NCI-H82 treated with DMSO at 0.1 percent for 48 hours (cell line): Measurements from ENCODE around the gene IL21.

ENCODE experiments used
- DNase-seq: peaks from one replicate; lab custom pipeline; 2025; ENCODE audit not compliant: unreplicated experiment; lab: John Stamatoyannopoulos, UW

The IL21 gene

DNA sequence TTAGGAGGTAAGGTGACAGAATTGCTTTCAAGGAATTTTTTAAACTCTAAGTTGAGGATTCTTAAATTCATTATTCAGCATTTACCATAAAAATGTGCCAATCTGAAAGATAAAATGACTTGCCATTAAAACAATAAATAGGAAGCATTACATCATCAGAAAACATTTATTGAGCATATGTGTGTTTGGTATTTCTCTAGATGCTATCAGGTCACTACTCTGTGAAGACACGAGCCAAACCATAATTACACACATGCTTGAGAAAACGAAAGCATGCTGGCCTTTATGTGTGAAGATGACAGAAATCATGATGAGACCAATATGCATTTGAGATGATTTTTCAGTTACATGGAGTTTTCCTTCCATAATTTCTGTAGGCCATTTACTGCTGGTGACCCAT is 12.3 kb upstream of the IL21 start:
- DNase-seq = no peak

DNA sequence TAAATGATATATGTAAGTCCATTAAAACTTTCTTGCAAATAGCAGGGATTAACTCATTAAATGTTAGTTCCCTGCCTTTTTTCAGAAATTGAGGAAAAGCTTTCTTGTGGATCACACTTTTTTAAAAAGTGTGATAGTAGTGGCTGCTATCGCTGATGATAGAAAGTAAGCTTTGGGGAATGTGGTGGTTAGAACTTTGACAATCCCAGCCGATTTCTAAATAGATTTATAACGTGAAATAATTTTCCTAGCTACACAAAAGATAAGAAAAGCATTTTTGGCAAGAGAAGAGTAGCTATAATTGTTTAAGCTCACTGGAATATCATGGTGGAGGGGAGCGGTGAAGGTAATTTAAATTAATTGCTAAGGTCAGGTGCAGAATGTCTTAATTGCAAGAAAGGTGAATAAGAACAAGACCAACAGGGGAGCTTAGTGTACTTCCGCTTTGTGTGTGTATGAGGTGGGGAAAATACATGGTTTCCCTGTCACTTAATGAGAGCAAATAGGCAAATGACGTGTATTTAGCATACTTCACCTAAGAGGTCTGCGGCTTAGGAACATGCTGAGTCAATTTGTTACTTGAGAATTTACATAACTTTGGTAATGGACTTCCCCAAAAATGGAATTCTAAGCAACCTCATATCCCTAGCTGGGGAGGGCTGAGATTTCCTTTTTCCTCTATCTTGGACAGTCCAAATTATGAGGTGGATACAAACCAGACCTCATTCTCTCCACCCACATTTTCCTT is 11.7 kb upstream of the IL21 start:
- DNase-seq = no peak

DNA sequence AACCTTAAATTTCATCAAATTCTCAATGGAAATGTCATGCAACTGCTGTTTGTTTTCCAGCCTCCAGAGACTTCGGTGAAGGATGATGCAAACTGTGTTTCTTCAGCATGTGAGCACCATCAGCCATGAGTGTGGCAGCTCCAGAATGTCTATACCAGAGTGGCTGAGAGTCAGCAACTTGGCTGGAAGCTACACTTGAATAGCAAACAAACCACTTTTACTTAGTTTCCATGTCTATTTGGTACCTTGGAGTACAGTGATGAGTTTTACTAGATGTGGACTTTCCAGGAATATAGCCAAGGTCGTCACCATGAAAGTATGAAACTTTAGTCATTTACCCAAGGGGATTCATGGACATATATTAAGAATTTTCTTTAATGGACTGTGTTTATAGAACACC is 4.3 kb upstream of the IL21 start:
- no peak for DNase-seq

DNA sequence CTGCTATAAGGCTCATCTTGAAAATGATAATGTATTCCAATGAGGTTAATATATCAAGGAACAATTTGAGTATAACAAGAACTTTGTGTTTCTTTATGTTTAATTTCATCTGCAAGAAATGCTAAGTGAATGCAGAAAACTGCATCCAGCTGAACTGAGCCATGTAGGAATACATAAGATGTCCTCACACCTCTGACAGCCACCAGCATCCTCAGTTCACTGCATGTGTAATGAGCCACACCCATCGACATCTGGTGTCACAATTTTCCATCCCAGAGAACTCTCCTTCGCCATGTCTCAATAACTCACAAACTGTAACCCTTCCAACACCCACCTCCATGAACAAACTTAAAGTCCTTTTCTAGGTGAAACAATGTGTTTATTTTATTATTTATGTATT is 3.3 kb upstream of the IL21 start:
- no peak for DNase-seq

DNA sequence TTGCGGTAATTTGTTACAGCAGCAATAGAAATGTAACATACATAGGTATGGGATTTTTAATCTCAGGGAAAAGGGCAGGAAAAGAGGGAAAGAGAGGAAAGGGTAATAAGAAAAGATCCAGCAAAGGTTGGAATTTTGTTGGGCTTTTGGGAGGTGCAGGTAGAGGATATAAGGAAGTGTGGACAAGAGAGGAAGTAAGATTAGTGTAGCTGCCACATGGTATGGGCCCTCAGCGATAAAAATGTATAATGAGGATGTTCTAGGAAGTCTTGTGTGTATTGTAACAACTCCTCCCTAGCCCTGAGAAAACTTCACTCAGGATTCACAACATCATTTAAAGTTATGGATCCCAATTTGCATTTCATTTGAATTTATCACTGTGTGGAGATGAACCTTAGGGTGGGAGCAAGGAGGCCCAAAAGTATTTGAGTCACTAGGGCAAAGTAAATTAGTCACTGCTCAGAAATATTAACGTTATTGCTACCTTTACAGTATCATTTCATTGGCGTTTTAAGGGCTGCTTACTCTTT is 2.8 kb upstream of the IL21 start:
- DNase-seq = no peak

DNA sequence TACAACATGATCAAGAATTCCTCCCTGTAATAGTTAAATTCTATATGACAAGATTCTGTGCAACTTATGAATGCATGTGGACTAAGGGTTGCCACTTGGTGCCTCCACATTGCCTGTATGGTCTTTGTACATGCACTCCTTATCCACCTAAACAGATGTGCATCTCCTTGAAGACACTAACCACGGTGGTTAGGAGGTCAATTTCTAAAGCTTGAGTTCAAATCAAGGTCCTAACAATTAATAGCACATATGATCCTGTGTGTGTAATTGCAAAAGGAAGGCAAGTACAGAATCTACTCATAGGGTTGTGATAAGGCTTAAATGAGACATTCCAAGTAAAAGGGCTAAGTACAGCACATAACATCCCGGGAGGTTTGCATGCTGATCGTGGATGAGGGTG is 1.5 kb upstream of the IL21 start:
- no peak for DNase-seq

DNA sequence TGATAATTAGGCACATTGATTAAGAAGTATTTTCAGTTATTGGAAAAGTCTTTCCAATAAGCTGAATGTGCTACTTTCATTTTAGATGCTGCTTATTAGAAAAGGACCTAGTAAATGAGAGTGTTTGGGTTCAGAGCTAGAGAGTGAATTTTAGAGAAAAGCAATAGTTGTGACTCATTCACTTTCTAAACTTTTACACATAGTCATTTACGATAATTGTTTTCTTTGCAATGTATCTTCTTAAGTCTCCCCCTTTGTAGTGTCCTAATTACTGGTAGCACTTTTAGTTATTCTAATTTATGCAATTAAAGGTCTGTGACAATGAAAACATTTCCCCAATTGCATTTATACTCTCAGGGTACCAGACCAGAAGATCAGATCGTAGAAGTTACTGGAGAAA is 1.3 kb downstream of the IL21 start:
- DNase-seq = no peak

DNA sequence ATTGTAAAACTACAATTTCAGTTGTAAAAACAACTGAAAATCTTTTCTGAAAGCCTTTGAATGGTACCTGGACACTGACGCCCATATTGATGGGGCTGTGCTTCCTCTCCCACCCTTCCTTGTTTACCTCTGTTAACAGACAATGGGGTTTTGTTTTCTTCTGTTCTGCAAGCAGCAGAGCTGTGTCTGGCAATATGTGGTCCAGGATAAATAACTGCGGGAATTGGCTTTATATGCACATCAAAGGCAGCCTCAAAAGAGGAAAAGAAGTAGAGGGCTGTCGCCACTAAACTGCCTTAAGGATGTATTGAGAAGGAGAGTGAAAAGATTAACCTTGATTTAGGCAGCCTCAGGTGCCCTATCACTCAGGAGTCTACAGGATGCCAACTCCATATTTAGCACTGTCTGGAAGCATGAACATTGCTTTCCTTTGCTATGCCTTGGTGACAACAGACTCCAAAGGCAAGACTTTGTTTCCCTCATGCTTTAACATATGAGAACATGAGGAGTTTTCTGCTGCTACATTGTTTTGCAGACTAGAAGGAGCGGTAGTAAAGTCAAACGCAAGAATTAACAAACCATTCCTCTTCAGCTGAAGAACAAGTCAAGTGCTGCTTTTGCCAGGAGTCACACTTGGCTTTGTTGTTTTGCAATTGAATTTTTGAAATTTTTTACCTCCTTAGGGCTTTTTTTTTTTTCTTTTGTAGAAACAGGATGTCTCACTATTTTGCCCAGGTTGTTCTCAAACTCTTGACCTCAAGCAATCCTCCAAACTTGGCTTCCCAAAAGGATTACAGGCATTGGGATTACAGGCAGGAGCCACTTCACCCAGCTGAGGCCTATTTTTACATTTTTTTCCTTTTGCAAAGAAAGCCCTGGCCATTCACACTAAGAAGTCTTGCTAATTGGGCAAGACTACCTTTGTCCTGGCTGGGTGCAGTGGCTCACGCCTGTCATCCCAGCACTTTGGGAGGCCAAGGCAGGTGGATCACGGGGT is 3.0 kb downstream of the IL21 start:
- no peak for DNase-seq

DNA sequence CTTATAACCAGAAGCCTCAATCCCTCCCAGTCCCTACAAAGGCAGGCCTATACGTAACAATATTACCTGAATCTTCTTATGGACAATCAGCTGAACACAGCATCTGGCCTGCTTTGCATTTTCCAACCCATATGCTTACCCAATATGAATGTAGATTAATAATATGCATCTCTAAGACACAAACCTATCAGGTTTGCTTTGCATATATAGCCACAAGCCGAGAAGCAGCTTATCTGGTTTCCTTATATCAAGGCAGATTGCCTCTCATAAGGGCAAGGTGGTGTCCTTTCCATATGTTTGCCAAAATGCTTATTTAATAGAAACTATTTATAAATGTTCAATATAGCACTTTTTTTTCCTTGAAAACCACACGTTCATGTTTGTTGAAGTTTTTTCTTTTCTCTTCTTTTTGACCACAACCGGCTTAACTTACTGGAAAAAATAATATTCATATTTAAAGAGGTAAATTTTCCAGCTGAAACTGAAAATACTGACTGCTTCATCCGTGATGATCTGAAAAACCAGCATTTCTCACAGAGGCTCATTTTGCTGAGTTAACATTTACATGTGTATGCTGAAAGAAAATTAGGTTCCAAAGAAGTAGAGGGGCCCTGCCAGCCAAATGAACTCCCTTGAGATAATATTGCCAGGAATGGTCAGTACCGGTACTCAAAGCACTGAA is 3.8 kb downstream of the IL21 start:
- DNase-seq = no peak

DNA sequence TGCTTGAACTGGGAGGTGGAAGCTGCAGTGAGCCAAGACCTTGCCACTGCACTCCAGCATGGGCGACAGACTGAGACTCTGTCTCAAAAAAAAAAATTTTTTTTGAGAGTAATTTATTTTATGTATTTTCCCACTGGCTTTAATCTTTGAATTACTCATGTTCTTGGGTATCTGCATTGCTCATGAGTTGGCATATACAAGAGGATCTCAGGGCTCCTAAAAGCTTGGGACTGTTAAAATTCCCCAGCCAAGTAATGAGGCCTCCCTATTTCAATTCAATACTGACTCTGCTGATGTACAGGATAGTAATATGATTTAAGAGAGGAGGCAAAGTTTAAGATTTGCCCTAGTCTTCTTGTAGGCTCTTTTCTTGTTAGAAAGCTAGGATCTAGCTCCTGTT is 6.2 kb downstream of the IL21 start:
- DNase-seq = no peak

DNA sequence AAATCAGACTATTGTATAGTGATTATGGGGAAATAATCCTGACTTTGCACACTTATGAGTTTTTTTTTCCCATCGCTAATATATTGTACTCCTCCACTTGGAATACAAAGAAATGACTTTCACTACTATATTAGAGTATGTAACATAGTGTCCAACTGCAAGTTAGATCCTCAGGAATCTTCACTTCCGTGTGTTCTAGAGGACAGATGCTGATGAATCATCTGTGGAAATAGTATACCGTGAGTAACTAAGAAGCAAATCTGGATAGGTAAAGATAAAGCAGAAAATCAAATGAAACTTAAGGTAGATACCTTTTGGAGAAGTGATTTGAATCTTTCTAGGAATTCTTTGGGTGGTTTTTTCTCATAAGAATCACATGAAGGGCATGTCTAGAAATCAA is 8.3 kb downstream of the IL21 start:
- no peak for DNase-seq

DNA sequence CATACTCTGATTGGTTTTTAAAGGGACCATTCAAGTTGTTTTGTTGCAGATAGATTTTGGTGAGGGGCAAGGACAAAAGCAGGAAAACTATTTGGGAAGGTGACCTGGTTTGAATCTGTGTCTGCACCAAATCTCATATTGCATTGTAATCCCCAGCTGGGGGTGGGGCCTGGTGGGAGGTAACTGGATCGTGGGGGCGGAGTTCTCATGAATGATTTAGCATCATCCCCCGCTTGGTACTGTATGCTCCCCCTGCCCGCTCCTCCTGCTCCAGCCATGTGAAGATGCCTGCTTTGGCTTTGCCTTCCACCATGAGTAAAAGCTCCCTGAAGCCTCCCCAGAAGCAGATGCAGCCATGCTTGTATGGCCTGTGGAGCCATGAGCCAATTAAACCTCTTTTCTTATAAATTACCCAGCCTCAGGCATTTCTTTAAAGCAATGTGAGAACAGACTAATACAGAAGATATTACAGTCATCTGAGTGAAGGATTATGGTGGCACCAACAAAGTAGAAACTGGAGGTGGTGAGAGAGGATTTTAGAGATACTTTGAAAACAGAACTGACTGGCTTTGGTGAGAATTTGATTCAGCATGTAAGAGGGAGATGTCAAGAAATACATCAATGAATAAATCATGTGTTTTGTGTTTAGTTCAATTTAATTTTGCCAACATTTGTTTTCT is 14.4 kb downstream of the IL21 start:
- peak; percentile 29 for DNase-seq

DNA sequence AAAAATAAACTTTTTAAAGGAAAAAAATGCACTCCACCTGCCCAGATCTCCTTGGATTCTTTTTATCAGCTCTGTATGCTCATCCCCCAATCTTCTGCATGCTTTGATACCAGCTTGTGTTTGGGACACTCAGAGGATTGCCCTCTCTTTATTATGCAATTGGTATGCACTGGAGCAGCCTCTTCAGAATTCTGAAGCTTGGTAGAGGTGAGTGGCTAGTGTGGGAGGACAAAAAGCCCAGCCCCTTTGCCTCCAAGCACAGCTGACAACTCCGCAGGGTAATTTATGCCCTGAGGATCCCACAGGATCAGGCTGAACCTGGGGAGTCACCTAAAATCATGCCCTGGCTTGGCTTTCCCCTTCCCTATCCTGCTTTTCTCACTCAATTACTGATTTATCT is 16.7 kb downstream of the IL21 start:
- DNase-seq = no peak

DNA sequence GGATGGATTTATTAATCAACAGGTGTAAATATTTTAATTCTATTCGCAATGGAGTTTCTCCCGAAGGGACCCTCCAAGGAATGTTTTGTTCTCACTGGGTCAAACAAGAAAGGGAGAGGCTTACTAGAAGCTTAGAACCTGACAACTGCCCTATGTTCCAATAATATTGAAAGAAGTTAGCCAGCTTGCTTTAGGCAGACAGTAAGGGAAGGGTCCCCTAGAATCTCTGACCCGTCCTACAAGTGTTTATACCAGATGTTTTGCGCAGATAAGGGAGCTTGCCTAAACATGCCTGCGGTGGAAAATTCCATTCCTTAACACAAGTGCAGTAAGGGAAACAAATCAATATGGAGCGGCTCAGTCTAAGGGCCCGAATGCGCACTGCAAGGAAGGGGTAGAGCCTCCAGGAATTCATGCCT is 17.7 kb downstream of the IL21 start:
- DNase-seq = no peak

DNA sequence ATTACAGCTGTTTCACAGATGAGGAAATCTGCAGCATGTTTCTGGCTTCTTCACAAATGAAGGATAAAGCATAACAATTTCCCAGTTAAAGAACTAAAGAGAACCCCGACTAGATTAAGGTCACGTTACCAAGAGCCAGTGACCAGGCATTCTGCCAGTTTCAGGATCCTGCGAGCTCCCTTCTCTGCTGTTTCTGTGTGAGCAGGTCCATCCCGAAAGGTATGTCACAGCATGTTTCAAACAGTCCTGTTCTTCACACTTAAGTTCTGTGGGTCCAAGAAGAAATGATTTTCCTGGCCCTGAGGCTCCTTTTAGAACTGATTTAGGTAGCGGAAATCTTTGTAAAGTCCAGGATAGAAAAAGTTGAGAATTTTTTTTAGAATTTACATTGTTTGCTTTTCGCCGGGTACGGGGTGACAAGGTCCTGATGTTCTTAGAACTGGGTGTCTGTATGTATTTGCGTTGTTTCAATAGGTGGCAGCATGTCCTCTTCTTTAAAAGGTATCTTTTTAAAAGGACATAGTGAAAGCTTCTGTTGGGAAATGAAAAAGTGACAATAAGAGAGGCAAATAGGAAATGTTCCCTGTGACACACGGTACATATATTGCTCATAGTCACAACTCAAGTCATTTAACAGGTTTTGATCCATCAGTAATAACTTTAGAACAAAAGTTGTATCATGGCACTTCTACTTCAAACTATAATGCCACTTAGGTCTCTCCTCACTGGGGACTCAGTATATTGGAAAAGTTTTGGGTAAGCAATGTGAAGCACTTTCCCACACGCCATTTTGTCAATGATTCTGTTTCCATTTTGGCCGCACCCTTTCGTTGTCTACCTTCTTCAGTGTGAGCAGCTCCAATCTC is 18.4 kb downstream of the IL21 start:
- DNase-seq = peak; percentile 0

DNA sequence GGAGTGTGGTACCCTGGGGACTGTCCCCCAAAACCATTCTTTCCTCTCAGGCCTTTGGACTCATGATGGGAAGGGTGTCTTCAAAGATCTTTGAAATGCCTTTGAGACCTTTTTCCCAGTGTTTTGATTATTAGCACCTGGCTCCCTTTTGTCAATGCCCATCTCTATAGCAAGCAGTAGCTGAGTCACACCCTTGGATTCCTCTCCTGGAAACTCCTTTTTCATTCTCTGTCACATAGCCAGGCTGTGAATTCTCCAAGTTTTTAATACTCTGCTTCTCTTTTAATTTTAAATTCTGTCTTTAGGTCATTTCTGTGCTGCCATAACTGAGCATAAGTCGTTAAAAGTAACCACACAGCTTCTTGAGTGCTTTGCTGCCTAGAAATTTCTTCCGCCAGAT is 29.7 kb downstream of the IL21 start:
- DNase-seq = no peak

DNA sequence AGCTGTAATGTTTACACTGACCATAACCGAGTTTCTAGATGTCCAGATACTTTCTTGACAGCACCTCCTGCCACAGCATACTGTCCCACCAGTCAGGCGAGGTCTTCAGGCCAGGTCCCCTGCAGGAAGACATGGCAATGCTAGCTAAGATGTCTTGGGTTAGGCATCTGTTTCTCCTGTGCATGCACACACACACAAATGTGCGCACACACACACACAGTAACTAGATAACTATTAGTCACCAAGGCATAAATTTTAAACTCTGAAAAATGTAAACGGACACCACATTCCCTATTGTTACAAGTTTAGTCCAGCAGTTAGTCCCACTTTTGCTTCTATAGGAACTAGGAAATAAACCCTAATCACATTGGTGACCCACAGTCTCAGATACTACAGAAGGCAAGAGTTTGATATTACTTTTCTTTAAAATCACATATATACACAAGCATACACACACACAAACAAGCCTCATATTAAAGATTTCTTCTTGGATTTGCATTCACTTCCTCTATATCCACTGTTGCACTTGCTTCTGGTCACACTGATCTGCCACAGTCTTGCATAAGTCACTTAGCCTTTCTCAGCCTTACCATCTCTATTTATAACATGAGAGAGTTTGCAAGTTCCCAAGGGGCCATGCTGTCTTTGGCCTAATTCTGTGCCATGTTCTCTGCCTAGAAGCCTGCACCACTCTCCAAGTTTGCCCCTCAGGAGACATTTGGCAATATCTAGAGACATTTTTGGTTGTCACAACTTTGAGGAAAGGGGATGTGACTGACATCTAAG is 32.2 kb downstream of the IL21 start:
- no peak for DNase-seq

DNA sequence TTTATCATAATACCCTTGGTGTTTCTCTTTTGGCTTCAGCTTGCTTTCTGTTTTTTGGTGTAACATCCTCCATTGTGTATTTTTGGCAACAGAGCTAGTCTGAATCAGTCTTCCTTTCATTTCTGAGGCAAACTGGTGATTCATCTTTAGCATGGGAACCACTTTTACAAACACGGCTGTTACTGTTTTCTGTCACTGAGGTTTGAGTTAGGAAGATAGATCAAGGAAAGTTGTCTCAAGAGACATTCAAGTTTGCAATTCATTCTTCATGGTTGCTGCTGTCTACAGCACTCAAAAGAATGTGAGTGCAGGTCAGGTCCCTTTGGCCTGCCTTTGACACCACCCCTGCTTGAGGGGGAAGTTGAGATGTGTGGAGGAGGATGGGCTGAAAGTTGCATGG is 36.3 kb downstream of the IL21 start:
- DNase-seq = no peak

DNA sequence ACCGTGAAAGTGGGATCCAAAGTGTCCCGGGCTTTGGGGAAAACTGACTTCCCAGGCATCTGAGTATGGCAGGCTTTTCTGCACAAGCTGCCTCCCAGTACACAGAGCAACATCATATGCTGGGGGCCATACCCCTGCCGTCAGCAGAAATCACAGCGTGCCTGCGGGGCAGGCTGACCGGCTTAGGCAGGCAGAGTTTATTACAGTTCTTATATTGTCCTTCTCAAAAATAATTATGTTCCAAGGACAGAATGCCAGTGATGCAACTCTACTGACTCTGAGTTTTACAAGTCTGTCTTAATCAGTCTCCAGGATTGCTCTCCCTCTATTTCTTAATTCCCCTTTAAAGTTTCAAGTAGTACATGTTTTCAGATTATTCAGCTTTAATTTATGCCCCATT is 37.0 kb downstream of the IL21 start:
- DNase-seq = no peak
